HEK293 (cell line): ENCODE results near the gene RBBP5.

Experiments used
- CTCF ChIA-PET: fragments of 350-600 bp; formaldehyde crosslinking; extraction: SDS; loops from one replicate; lab custom pipeline; 2021; ENCODE audit warnings: antibody characterized with exemption; lab: Yijun Ruan, JAX
- POLR2A ChIA-PET: fragments of 300-600 bp; formaldehyde crosslinking; extraction: SDS; loops from one replicate; lab custom pipeline; 2020; ENCODE audit warnings: antibody characterized with exemption, inconsistent platforms; lab: Yijun Ruan, JAX
- H3K27ac ChIP-seq: fragments of 200-500 bp; sonication (Bioruptor generic); 2 replicates; pipeline ENCODE4 v1.5.1; 2014; ENCODE audit warnings: low read depth, low read length, control low read depth, inconsistent platforms; ENCODE audit errors: extremely low read depth
- H3K36me3 ChIP-seq, 2 experiments: fragments of 200-500 bp in 1 of 2; sonication (Bioruptor generic) in 1 of 2; 1 replicate in 1 of 2; 2 replicates in 1 of 2; pipeline ENCODE4 v1.5.1; 2014 to 2017; ENCODE audit warnings: inconsistent platforms in 2 of 2, low read length in 2 of 2; ENCODE audit not compliant: control insufficient read depth in 2 of 2, insufficient read depth in 1 of 2
- H3K4me1 ChIP-seq: fragments of 200-500 bp; sonication (Bioruptor generic); 2 replicates; pipeline ENCODE4 v1.5.1; 2014; ENCODE audit warnings: mild to moderate bottlenecking, low read length, inconsistent platforms; ENCODE audit not compliant: control insufficient read depth, insufficient read depth
- H3K4me3 ChIP-seq: 2 replicates; pipeline ENCODE4 v1.5.1; 2011; ENCODE audit warnings: low read depth, mild to moderate bottlenecking, control low read depth, low read length, moderate library complexity
- H3K9me3 ChIP-seq: fragments of 200-500 bp; sonication (Bioruptor generic); 2 replicates; pipeline ENCODE4 v1.5.1; 2014; ENCODE audit warnings: low read depth, low read length, inconsistent platforms; ENCODE audit not compliant: control insufficient read depth, insufficient read depth
- EGR2 ChIP-seq: fragments of 450-650 bp; formaldehyde crosslinking; IDR thresholded peaks from 2 replicates; pipeline ENCODE4 v1.5.1; 2016; ENCODE audit warnings: low read depth, missing biosample characterization, missing genetic modification characterization
- GLIS2 ChIP-seq: fragments of 450-650 bp; formaldehyde crosslinking; IDR thresholded peaks from 2 replicates; pipeline ENCODE4 v1.5.1; 2016; ENCODE audit warnings: missing biosample characterization, missing genetic modification characterization
- HOXA7 ChIP-seq: sonication (generic); formaldehyde crosslinking; IDR thresholded peaks from 2 replicates; pipeline ENCODE4 v1.8.1; 2022; ENCODE audit warnings: missing genetic modification reagents, borderline replicate concordance
- INSM2 ChIP-seq: fragments of 450-650 bp; formaldehyde crosslinking; IDR thresholded peaks from 2 replicates; pipeline ENCODE4 v1.5.1; 2016; ENCODE audit warnings: missing biosample characterization, missing genetic modification characterization
- OVOL3 ChIP-seq: fragments of 450-650 bp; formaldehyde crosslinking; IDR thresholded peaks from 2 replicates; pipeline ENCODE4 v1.5.1; 2016; ENCODE audit warnings: missing biosample characterization, missing genetic modification characterization
- SETDB1 ChIP-seq: IDR thresholded peaks from one replicate; pipeline ENCODE4 v1.6.1; 2017; ENCODE audit warnings: mild to moderate bottlenecking, low read length, moderate library complexity, mixed read lengths; ENCODE audit not compliant: insufficient read length
- SP7 ChIP-seq: fragments of 450-650 bp; formaldehyde crosslinking; IDR thresholded peaks from 2 replicates; pipeline ENCODE4 v1.5.1; 2016; ENCODE audit warnings: missing biosample characterization, missing genetic modification characterization
- ZBTB7A ChIP-seq: fragments of 450-650 bp; formaldehyde crosslinking; IDR thresholded peaks from 2 replicates; pipeline ENCODE4 v1.5.1; 2016; ENCODE audit warnings: low read depth, missing biosample characterization, missing genetic modification characterization
- ZBTB8A ChIP-seq: fragments of 450-650 bp; formaldehyde crosslinking; IDR thresholded peaks from 2 replicates; pipeline ENCODE4 v1.5.1; 2016; ENCODE audit warnings: missing biosample characterization, missing genetic modification characterization
- ZNF132 ChIP-seq: fragments of 450-650 bp; formaldehyde crosslinking; IDR thresholded peaks from 2 replicates; pipeline ENCODE4 v1.5.1; 2017; ENCODE audit warnings: missing biosample characterization, missing genetic modification characterization, borderline replicate concordance
- ZNF184 ChIP-seq: fragments of 450-650 bp; IDR thresholded peaks from 2 replicates; pipeline ENCODE4 v1.5.1; 2018; ENCODE audit warnings: missing biosample characterization, mild to moderate bottlenecking, missing genetic modification characterization
- ZNF202 ChIP-seq: fragments of 450-650 bp; formaldehyde crosslinking; IDR thresholded peaks from 2 replicates; pipeline ENCODE4 v1.5.1; 2016; ENCODE audit warnings: missing biosample characterization, missing genetic modification characterization, borderline replicate concordance
- ZNF302 ChIP-seq: fragments of 450-650 bp; formaldehyde crosslinking; IDR thresholded peaks from 2 replicates; pipeline ENCODE4 v1.5.1; 2016; ENCODE audit warnings: missing biosample characterization, missing genetic modification characterization, low read depth
- ZNF354C ChIP-seq: fragments of 450-650 bp; formaldehyde crosslinking; IDR thresholded peaks from 2 replicates; pipeline ENCODE4 v1.5.1; 2016; ENCODE audit warnings: missing biosample characterization, missing genetic modification characterization, low read depth, borderline replicate concordance
- ZNF510 ChIP-seq: fragments of 450-650 bp; formaldehyde crosslinking; IDR thresholded peaks from 2 replicates; pipeline ENCODE4 v1.5.1; 2018; ENCODE audit warnings: mild to moderate bottlenecking, missing genetic modification characterization, missing biosample characterization; ENCODE audit not compliant: insufficient replicate concordance
- ZNF544 ChIP-seq: fragments of 450-650 bp; formaldehyde crosslinking; IDR thresholded peaks from 2 replicates; pipeline ENCODE4 v1.5.0; 2017; ENCODE audit warnings: missing biosample characterization, missing genetic modification characterization
- ZNF548 ChIP-seq: fragments of 450-650 bp; formaldehyde crosslinking; IDR thresholded peaks from 2 replicates; pipeline ENCODE4 v1.5.1; 2016; ENCODE audit warnings: missing biosample characterization, missing genetic modification characterization
- ZNF585B ChIP-seq: fragments of 450-650 bp; formaldehyde crosslinking; IDR thresholded peaks from 2 replicates; pipeline ENCODE4 v1.5.1; 2016; ENCODE audit warnings: missing biosample characterization, missing genetic modification characterization
- ZNF692 ChIP-seq: fragments of 450-650 bp; formaldehyde crosslinking; IDR thresholded peaks from 2 replicates; pipeline ENCODE4 v1.5.1; 2016; ENCODE audit warnings: missing biosample characterization, missing genetic modification characterization
- ZNF701 ChIP-seq: fragments of 450-650 bp; formaldehyde crosslinking; IDR thresholded peaks from 2 replicates; pipeline ENCODE4 v1.5.1; 2016; ENCODE audit warnings: missing biosample characterization, missing genetic modification characterization
- ZNF791 ChIP-seq: fragments of 450-650 bp; formaldehyde crosslinking; IDR thresholded peaks from 2 replicates; pipeline ENCODE4 v1.5.1; 2016; ENCODE audit warnings: missing biosample characterization, missing genetic modification characterization
- TF ChIP-seq, protein P1 (sequence below): fragments of 450-650 bp; formaldehyde crosslinking; IDR thresholded peaks from 2 replicates; pipeline ENCODE4 v1.5.1; 2016; ENCODE audit warnings: missing biosample characterization, missing genetic modification characterization
- TF ChIP-seq, protein P2 (sequence below): sonication (generic); formaldehyde crosslinking; IDR thresholded peaks from 2 replicates; pipeline ENCODE4 v1.8.1; 2022; ENCODE audit warnings: mild to moderate bottlenecking, moderate library complexity, missing genetic modification reagents
- TF ChIP-seq, protein P3 (sequence below): fragments of 450-650 bp; formaldehyde crosslinking; IDR thresholded peaks from 2 replicates; pipeline ENCODE4 v1.5.1; 2016; ENCODE audit warnings: missing biosample characterization, missing genetic modification characterization

Gene RBBP5

GRCh38 chr1:205137901-205138300, 16.1 kb upstream of the RBBP5 start:
- Histone ChIP-seq H3K27ac (no peak overlapping the region), H3K9me3 (no peaks in the 10 kb centered on the region), H3K4me1 (no peaks in the 10 kb centered on the region), H3K36me3 (no peaks in the 10 kb centered on the region; a peak in 1 of 3 replicates), H3K4me3 (no peak overlapping the region)
- CTCF ChIA-PET = interaction anchor here (0.6 kb wide), 1 partner anchor 215 kb away, joined by 3 read pairs; no protein-coding TSS in a partner anchor
- TF ChIP-seq HOXA7 (CRISPR knock-in tag) = no peak
- TF ChIP-seq OVOL3 (tag by site-specific recombination) = no peak
- no peak for TF ChIP-seq ZNF791 (tag by site-specific recombination)
- TF ChIP-seq GLIS2 (tag by site-specific recombination) = no peak
- no peak for TF ChIP-seq ZNF544
- no peak for TF ChIP-seq SETDB1
- TF ChIP-seq ZNF510 = no peak
- TF ChIP-seq, protein P1, sequence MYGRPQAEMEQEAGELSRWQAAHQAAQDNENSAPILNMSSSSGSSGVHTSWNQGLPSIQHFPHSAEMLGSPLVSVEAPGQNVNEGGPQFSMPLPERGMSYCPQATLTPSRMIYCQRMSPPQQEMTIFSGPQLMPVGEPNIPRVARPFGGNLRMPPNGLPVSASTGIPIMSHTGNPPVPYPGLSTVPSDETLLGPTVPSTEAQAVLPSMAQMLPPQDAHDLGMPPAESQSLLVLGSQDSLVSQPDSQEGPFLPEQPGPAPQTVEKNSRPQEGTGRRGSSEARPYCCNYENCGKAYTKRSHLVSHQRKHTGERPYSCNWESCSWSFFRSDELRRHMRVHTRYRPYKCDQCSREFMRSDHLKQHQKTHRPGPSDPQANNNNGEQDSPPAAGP (tag by site-specific recombination) = no peak
- TF ChIP-seq ZNF202 = no peak
- POLR2A ChIA-PET = no interaction called here

GRCh38 chr1:205133287-205133686, 11.5 kb upstream of the RBBP5 start:
- ChIA-PET POLR2A (no interaction called here), CTCF (interaction anchor here (1.3 to 2.2 kb wide), 3 partner anchors 8 to 123 kb away, joined by 3 to 7 read pairs (median 5); no protein-coding TSS in a partner anchor)
- Histone ChIP-seq H3K4me3 (no peak overlapping the region), H3K36me3 (no peaks in the 10 kb centered on the region; a peak in 1 of 3 replicates), H3K27ac (no peak overlapping the region), H3K9me3 (no peaks in the 10 kb centered on the region), H3K4me1 (no peaks in the 10 kb centered on the region)
- TF ChIP-seq SP7 (tag by site-specific recombination) = no peak
- no peak for TF ChIP-seq ZNF302 (tag by site-specific recombination)
- no peak for TF ChIP-seq ZNF548 (tag by site-specific recombination)
- no peak for TF ChIP-seq INSM2 (tag by site-specific recombination)
- TF ChIP-seq ZNF132 (tag by site-specific recombination) = no peak
- TF ChIP-seq ZBTB7A (tag by site-specific recombination) = no peak
- TF ChIP-seq, protein P2, sequence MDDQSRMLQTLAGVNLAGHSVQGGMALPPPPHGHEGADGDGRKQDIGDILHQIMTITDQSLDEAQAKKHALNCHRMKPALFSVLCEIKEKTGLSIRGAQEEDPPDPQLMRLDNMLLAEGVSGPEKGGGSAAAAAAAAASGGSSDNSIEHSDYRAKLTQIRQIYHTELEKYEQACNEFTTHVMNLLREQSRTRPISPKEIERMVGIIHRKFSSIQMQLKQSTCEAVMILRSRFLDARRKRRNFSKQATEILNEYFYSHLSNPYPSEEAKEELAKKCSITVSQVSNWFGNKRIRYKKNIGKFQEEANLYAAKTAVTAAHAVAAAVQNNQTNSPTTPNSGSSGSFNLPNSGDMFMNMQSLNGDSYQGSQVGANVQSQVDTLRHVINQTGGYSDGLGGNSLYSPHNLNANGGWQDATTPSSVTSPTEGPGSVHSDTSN (CRISPR knock-in tag) = no peak
- no peak for TF ChIP-seq ZNF354C
- TF ChIP-seq ZNF184 (tag by site-specific recombination) = no peak

DNA sequence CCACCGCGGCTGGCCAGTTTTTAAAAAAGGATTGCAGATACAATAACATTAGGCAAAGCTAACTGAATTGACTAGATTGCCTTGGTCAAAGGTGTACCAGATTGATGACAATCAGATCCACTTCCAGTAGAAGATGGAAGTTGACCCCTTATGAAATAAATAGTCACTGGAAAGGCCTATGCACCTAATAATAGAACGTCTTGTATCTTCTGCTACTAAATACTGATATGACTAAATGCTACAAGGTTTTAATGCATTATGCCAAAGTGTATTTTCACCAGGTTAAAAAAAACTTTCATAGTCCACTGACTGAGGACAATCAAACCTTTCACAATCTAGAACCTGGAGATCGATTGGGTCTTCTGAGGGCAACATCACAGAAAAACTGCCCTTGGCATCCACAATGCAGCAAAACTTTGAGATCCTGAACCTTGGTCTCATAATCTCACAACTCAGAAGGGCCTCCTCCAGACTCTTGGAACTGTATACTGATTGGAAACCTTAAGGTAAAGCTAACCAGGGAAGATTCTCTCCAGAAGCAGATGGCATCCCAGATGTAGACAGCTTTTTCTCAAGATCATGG, 7.8 kb upstream of the RBBP5 start:
- ChIA-PET CTCF (interaction anchor here (0.7 to 1.6 kb wide), 3 partner anchors 11 to 100 kb away, joined by 5 to 6 read pairs (median 5); no protein-coding TSS in a partner anchor), POLR2A (no interaction called here)
- no peak overlapping the region for H3K4me3 ChIP-seq
- no peak overlapping the region for H3K27ac ChIP-seq
- H3K4me1 ChIP-seq = no peaks in the 10 kb centered on the region
- H3K36me3 ChIP-seq = no peaks in the 10 kb centered on the region
- no peaks in the 10 kb centered on the region for H3K9me3 ChIP-seq
- TF ChIP-seq ZNF701 (no peak), ZNF585B (tag by site-specific recombination) (no peak), ZBTB8A (tag by site-specific recombination) (no peak), ZNF692 (tag by site-specific recombination) (no peak), HOXA7 (CRISPR knock-in tag) (no peak), EGR2 (tag by site-specific recombination) (no peak)
- TF ChIP-seq, protein P3, sequence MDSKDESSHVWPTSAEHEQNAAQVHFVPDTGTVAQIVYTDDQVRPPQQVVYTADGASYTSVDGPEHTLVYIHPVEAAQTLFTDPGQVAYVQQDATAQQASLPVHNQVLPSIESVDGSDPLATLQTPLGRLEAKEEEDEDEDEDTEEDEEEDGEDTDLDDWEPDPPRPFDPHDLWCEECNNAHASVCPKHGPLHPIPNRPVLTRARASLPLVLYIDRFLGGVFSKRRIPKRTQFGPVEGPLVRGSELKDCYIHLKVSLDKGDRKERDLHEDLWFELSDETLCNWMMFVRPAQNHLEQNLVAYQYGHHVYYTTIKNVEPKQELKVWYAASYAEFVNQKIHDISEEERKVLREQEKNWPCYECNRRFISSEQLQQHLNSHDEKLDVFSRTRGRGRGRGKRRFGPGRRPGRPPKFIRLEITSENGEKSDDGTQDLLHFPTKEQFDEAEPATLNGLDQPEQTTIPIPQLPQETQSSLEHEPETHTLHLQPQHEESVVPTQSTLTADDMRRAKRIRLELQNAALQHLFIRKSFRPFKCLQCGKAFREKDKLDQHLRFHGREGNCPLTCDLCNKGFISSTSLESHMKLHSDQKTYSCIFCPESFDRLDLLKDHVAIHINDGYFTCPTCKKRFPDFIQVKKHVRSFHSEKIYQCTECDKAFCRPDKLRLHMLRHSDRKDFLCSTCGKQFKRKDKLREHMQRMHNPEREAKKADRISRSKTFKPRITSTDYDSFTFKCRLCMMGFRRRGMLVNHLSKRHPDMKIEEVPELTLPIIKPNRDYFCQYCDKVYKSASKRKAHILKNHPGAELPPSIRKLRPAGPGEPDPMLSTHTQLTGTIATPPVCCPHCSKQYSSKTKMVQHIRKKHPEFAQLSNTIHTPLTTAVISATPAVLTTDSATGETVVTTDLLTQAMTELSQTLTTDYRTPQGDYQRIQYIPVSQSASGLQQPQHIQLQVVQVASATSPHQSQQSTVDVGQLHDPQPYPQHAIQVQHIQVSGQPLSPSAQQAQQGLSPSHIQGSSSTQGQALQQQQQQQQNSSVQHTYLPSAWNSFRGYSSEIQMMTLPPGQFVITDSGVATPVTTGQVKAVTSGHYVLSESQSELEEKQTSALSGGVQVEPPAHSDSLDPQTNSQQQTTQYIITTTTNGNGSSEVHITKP = no peak
